NCI-H2171 treated with DMSO at 0.1 percent for 48 hours (cell line): Measurements from ENCODE around the gene P4HA3.

Source experiments
- DNase-seq: peaks from one replicate; lab custom pipeline; 2025; lab: John Stamatoyannopoulos, UW

Gene P4HA3

DNA sequence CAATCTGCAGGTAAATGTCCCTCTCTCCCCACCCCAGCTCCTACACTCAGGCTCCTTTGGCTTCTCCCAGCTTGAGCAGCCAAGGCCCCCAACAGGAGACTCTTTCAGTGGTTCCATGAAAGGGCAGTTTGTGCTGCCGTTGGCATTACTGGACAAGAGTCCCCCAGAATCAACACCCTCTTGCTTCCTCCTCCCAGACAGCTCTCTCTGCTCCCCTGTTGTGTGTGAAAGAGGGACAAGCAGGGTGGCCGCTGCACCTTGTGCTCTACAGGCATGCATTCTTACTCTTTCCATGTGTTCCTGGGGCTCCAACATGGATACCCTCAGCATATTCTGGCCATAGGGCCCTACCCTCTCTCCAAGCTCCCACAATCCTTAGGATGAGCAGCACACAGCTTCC lies 48.7 kb downstream of the P4HA3 start:
- DNase-seq, result no peak

DNA sequence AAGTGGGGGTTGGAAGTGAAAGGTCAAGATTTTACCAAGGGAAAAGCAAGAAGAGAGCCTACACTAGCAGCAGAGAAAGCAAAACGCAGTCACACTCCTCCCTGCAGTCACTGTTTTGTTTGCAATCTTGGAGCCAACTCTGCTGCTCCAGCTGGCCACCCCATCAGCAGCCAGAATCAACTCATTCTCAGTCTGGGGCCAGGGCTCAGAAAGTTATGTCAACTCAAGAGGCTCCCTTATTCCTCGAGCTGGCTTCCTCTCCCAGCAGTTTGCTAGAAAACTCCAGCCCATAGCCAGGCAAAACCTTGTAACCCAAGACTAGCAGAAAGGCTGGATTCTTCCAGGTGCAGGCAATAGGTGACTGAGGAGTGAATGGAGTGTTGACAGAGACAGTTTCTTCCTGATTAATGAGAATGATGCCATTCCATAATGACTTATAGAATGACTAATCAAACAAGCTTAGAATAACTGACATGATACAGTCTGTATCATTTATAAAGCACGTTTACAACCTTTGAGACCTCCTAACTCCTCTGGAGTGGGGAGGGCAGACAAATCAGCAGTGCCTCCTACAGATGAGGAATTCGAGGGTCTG lies 53.4 kb downstream of the P4HA3 start:
- DNase-seq, result no peak

DNA sequence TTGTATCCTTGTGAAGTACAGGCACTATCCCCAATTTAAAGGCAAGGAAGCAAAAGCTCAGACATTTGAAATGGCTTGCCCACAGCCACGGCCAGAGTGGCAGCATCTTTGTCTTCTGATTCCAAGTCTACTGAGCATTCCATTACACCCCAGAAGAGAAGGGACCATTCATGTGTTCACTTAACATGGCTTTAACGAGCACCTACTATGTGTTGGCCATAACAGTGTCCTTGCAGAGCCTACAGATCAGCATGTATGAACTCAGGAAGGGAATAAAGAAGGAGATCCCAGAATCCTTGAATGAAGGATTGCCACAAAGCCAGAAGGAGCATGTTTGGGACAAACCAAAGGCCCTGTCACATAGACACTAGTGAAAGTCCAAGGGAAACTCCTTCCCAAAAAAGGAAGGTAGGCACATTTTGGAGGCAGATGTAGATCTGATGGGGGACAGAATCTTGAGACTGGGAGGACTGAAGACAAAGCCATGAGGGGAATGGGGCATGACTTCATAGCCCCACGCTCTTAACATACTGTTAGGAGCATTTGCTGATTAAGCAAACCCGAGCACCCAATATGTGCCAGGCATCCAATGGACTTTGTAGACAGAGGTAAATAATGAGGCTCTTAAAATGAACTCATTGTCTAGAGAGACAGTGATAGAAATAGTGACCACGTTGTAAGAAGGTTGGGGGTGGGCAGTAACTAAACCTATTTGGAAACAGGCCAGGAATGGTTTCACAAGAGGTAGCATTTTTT lies 54.9 kb downstream of the P4HA3 start:
- DNase-seq, result no peak

DNA sequence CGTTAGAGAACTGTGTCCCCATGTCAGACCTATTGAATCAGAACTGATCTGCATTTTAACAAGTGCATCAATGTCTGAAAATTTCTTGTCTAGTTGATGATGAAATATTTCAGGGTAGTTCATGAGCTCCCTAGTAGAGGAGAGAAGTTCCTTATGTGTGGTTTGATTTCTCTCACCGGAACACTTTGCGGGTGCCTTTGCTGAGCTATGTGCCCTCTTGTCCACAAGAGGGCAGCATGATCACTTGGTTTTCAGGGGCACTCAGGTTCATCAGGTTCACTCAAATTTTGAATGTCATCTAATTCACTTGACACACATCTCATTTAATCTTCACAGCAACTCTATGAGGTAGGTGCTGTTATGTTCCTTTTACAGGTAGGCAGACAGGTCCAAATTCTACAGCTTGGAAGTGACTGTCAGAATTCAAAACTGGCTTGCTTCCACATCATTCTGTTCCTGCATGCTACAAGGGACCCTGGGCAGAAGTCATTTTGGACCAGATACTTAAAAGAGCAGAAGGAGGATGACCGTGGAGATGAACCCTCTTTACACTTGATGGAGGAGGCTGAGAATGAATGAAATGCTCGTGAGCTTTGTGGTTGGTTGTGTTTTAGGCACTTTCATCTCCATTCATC lies 55.6 kb downstream of the P4HA3 start:
- peak; percentile 37 for DNase-seq

DNA sequence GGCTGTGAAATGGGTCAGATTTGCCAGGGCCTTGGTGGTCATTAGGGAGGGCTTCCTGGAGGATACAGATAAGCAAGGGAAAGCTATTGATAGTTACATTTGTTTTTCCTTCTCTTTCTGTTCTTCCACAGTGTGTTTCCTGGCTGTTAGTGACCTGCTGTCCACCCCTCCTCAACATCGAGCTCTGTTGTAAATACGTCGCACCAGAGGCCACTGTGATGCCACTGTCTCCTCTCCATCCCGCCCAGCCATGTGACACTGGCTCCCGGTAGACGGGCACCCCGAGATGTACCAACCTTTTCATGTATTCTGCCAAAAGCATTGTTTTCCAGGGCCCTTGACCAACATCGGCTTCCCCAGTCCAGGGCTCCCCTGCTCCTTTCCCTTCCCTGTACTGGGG lies 58.1 kb downstream of the P4HA3 start:
- DNase-seq, result no peak

DNA sequence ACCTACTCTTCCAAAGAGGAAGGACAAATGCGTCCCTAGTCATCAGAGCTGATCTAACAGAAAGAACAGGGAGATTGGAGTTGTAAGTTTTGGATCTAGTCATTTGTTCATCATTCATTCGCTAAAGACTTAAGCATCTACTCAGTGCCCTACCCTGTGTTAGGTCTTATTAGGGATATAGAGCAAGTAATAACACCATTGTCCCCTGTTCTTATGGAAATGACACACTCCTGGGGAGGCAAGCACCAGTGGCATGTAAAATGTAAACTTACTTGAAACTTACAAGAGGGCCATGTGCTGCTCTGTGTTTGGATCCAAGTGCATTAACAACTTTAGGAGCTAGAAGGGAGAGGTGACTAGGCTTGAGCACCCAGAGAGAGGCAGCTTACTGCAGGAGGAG lies 61.9 kb downstream of the P4HA3 start:
- no peak for DNase-seq

DNA sequence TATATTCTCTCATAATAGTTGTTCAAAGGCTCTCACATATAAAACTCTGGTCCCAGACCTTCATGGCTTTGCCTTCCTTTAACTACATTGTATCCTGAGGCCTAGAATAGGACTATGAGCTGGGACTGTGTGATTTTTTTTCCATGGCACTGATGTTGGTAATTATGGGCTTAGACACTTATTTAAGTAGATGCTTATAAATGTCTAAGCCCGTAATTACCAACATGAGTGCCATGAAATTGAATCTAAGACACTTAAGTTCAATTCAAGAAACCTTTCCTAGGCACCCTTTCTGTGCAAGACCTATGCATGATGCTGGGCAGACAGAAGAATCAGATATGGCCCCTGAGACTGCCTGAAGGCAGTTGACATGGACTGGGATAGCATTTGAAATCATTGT lies 63.0 kb downstream of the P4HA3 start:
- no peak for DNase-seq

DNA sequence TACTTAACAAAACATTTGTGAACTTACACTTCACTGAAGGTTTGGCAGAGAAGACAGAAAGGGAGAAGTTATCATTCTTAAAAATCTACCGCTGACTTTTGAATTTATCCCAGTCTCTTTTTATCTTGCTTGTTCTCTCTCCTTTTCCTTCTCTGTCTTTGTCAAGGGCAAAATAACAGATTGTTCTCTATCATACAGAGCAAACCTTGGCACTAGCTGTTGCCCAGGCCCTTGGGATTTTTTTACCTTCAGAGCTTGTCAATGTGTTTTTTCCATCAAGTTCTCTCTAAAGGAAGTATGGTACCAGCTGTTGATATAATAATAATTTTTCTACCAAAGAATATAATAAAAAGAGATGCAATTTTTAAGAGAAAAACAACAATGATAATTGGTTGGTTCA lies 73.2 kb downstream of the P4HA3 start:
- DNase-seq, result peak; percentile 25

DNA sequence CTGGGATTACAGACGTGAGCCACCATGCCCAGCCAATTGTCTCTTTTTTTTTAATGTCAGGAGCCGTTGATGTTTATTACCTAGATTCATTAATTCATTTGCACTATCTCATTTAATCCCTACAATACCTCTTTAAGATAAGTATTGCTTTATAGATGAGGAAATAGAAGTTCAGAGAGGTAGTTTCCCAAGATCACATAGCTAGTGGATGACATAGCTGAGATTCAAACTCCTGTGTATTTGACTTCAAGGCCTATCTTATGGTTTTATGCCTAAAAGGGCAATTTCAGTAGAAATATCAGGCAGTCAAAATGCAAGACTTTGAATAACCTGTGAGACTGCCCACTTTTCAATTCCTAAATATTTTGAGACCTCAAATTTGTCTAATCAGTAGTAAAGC lies 73.9 kb downstream of the P4HA3 start:
- no peak for DNase-seq

DNA sequence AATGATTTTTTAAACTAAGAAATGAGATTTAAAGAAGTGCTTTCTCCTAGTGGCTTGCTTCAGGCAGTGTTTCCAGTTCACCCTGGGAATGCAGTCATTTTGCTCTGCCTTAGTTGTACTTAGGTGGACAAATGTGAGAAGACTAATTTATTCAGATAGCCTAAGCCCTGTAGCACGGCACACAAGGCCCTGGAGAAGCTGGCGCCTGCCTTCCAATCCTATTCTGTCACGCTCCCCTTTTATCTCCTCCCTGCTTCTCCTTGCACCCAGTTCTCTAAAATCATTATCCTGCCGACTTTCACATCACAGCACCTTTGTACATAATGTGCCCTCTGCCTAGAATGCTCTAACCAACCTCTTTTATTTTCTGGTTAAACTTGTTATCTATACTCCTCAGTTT lies 76.3 kb downstream of the P4HA3 start:
- no peak for DNase-seq

DNA sequence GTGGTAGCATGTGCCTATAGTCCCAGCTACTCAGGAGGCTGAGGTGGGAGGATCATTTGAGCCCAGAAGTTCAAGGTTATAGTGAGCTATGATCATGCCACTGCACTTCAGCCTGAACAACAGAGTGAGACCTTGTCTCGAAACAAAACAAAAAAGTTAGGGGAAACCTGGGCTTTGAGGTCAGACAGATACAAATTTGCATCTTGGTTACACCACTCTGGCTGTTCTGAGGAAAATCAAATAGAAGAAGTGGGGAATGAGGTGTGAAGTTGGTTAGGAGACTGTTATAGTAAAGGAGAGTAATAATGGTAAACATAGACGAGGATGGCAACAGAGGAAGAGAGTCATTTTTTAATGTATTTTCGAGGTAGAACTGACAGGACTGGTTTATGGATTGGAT lies 77.8 kb downstream of the P4HA3 start:
- DNase-seq, result no peak

DNA sequence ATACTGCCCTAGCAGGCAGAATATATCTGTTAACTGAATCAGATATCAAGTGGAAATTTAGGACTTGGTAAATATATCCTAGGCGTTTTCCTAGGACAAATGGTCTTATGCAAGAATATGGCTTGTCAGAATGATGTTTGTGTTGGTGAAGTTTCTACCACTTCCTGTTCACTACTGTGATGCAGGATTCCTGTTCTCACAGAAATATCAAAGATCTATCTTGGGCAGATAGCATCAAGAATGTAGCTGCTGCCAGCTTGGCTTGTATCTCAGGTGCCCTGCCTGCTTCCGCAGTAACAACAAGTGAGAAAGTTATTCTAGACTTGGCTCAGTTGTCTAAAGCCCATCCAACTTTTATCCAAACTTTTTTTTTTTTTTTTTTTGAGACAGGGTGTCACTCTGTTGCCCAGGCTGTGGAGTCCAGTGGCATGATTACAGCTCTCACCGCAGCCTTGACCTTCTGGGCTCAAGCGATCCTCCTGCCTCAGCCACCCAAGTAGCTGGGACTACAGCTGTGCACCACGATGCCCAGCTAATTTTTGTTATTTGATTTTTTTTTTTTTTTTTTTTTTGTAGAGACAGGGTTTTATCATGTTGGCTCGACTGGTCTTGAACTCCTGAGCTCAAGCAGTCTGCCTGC lies 79.0 kb downstream of the P4HA3 start:
- no peak for DNase-seq

DNA sequence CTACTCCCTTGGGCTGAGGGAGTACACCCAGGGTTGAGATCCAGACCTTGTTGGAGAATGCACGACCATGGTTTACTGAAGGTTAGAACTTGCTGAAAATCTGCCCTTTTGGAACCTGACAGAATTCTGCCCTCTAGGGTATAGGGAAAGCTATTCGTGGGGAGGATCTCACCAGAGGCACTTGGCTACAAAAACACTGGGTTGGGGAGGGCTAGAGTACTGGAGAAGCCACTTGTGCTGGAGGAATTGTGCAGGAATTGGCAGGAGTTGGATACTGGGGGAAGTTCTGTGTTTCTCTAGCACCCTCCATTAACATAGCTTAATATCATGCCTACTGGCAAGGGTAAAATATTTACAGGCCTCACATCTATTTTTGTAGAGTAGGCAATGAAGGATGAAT lies 84.5 kb downstream of the P4HA3 start:
- no peak for DNase-seq

DNA sequence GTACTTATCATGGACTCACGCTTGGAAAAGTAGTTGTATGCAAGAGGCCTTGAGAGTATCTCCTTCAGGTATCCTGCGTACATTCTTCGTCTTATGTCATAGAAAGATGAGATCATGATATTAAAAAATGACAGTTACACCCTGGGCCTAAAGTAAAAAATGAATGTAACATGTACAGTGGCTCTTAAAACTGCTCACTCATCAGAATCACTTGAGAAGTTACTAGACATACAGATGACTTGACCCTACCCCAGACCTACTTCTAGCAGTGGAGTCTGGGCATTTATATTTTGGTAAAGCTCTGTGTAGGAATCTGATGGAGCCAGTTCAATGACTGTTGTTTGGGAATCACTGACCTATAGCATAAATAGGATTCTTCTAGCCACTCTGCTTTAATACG lies 85.9 kb downstream of the P4HA3 start:
- no peak for DNase-seq

DNA sequence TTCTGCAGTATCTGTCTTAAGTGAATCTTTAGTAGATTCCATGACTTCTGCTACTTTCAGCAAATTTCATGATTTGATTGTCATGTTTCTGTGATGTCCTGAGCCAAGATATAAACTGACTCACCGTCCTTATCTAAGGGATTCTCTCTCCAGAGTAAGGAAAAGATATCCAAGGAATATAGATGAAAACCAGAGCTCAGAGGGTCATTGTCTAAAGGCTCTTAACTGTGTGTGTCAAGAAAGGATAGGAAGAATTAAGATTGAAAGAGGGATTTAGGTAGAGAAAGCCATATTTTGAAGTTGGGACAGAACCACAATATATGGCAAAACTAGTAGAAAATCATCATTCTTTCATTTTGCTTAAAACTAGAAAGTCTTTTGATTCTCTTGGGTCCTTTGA lies 89.6 kb downstream of the P4HA3 start:
- no peak for DNase-seq

DNA sequence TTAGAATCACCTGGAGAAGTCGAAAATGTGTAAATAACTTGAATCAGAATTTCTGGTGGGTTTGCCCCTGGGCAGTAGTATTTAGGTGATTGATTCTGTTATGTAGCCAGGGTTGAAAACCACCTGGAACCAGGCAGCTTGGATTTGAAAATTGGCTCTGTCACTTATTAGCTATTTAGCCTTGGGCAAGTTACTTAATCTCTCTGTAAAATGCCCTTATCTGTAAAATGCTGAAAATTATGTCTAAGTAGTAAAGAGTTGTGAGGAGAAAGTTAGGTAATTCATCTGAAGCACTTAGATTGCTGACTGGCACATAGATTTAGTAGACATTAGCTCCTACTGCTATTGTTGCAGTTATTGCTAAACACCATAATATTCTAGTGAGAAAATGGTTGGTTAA lies 91.1 kb downstream of the P4HA3 start:
- DNase-seq, result no peak
